Measurements from ENCODE around the gene PGD.

DNA sequence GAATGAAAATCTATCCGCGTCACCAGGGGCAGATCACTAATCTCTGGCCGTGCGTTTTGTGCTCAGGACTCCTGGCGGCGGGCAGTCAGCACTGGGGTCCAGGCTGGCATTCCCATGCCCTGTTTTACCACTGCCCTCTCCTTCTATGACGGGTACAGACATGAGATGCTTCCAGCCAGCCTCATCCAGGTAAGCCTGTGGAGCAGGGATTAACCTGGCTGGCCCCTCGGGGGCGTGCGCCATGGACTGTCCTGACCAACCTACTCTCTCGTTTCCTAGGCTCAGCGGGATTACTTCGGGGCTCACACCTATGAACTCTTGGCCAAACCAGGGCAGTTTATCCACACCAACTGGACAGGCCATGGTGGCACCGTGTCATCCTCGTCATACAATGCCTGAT is 20.5 kb downstream of the PGD start:
- TF ChIP-seq, protein P1, sequence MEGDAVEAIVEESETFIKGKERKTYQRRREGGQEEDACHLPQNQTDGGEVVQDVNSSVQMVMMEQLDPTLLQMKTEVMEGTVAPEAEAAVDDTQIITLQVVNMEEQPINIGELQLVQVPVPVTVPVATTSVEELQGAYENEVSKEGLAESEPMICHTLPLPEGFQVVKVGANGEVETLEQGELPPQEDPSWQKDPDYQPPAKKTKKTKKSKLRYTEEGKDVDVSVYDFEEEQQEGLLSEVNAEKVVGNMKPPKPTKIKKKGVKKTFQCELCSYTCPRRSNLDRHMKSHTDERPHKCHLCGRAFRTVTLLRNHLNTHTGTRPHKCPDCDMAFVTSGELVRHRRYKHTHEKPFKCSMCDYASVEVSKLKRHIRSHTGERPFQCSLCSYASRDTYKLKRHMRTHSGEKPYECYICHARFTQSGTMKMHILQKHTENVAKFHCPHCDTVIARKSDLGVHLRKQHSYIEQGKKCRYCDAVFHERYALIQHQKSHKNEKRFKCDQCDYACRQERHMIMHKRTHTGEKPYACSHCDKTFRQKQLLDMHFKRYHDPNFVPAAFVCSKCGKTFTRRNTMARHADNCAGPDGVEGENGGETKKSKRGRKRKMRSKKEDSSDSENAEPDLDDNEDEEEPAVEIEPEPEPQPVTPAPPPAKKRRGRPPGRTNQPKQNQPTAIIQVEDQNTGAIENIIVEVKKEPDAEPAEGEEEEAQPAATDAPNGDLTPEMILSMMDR (IDR thresholded peaks at IDR 0.05), result no peak
- no peak for TF ChIP-seq EP300 (IDR thresholded peaks at IDR 0.05)
- TF ChIP-seq POLR2A (IDR thresholded peaks at IDR 0.05), result no peak

Measured in sigmoid colon (tissue), 4 donors.